Endothelial cell of umbilical vein (primary cell): ENCODE data around the gene CEBPA. TPM values are rescaled to one million over a fixed set of nuclear protein-coding genes. Genes with fewer than 3 reads are reported as not detected.
A peak's percentile ranks its signal among the peaks of the same experiment; 100 is the strongest.

Source experiments
- BruUV-seq: library from RNA; stranded (reverse); fragments of 400-500 nt; replicated peaks from 2 replicates; lab custom pipeline; 2021; lab: Mats Ljungman, UMichigan
- CTCF ChIA-PET: fragments of 300-600, 350-600 bp; sonication (Branson Sonifier 250); formaldehyde crosslinking; loops from one replicate; lab custom pipeline; 2021; ENCODE audit warnings: antibody characterized with exemption, inconsistent platforms; lab: Charles Lee
- POLR2A ChIA-PET: fragments of 300-600, 350-600 bp; sonication (Branson Sonifier 250); formaldehyde crosslinking; loops from one replicate; lab custom pipeline; 2021; ENCODE audit warnings: antibody characterized with exemption, inconsistent platforms; lab: Charles Lee
- DNase-seq: peaks from one replicate; pipeline ENCODE4 v3.0.0-alpha.2; 2011; ENCODE audit warnings: low read depth, low spot score
- FAIRE-seq: peaks from 2 replicates; lab custom pipeline; 2011; peaks lifted over from hg19 to GRCh38; lab: Jason Lieb, UNC
- H2AFZ ChIP-seq: 2 replicates; pipeline ENCODE4 v1.6.0; 2012; ENCODE audit warnings: low read depth, low read length, control low read depth, inconsistent platforms
- H3K27ac ChIP-seq: 2 replicates; pipeline ENCODE4 v1.5.1; 2011; ENCODE audit warnings: low read depth, mild to moderate bottlenecking, control low read depth, low read length, moderate library complexity; ENCODE audit not compliant: insufficient read depth
- H3K27me3 ChIP-seq, 2 experiments: 2 replicates each; pipeline versions ENCODE4 v1.6.0 to v1.6.1; 2011; ENCODE audit warnings: low read length in 2 of 2, mixed read lengths in 1 of 2; ENCODE audit not compliant: control insufficient read depth in 2 of 2, insufficient read depth in 2 of 2
- H3K36me3 ChIP-seq, 2 experiments: 2 replicates in 1 of 2; 3 replicates in 1 of 2; pipeline ENCODE4 v1.5.1; 2011; ENCODE audit warnings: low read length in 2 of 2, mild to moderate bottlenecking in 1 of 2, moderate library complexity in 1 of 2; ENCODE audit not compliant: control insufficient read depth in 2 of 2, insufficient read depth in 2 of 2; ENCODE audit errors: extremely low read depth in 1 of 2
- H3K4me1 ChIP-seq: 3 replicates; pipeline ENCODE4 v1.5.1; 2011; ENCODE audit warnings: mild to moderate bottlenecking, low read length; ENCODE audit not compliant: control insufficient read depth, insufficient read depth; ENCODE audit errors: extremely low read depth
- H3K4me2 ChIP-seq: 2 replicates; pipeline ENCODE4 v1.6.1; 2011; ENCODE audit warnings: low read length, control low read depth, mixed read lengths; ENCODE audit not compliant: insufficient read depth
- H3K4me3 ChIP-seq, 3 experiments: fragments of 200-600 bp in 1 of 3; sonication (generic), shearing (Covaris generic) in 1 of 3; replicated peaks in 1 of 3; 2 replicates each; pipeline ENCODE4 v1.5.1; 2011 to 2016; ENCODE audit warnings: control low read depth in 3 of 3, low read length in 3 of 3, mild to moderate bottlenecking in 2 of 3, inconsistent platforms in 1 of 3, low read depth in 1 of 3, moderate library complexity in 1 of 3; ENCODE audit not compliant: insufficient read depth in 1 of 3
- H3K79me2 ChIP-seq: 2 replicates; pipeline ENCODE4 v1.6.0; 2012; ENCODE audit warnings: low read length, inconsistent platforms; ENCODE audit not compliant: control insufficient read depth, insufficient read depth
- H3K9ac ChIP-seq: replicated peaks from 2 replicates; pipeline ENCODE3; 2011; ENCODE audit warnings: low read length, control low read depth; ENCODE audit not compliant: insufficient read depth; ENCODE audit errors: extremely low read depth
- H3K9me1 ChIP-seq: replicated peaks from 3 replicates; pipeline ENCODE4 v1.6.0; 2011; ENCODE audit warnings: mild to moderate bottlenecking, low read length; ENCODE audit not compliant: control insufficient read depth, insufficient read depth; ENCODE audit errors: extremely low read depth
- H3K9me3 ChIP-seq: replicated peaks from 2 replicates; pipeline ENCODE4 v1.5.1; 2012; ENCODE audit warnings: low read length, inconsistent platforms; ENCODE audit not compliant: control insufficient read depth, insufficient read depth
- H4K20me1 ChIP-seq: replicated peaks from 2 replicates; pipeline ENCODE3; 2011; ENCODE audit warnings: mild to moderate bottlenecking, low read length; ENCODE audit not compliant: control insufficient read depth, insufficient read depth; ENCODE audit errors: extremely low read depth
- EZH2 ChIP-seq: IDR thresholded peaks from 2 replicates; pipeline ENCODE4 v1.6.1; 2012; ENCODE audit warnings: borderline replicate concordance, low read depth, mild to moderate bottlenecking, moderate library complexity, low read length, inconsistent platforms; ENCODE audit not compliant: severe bottlenecking
- FOS ChIP-seq: IDR thresholded peaks from 2 replicates; pipeline ENCODE4 v1.6.1; 2011; ENCODE audit warnings: mild to moderate bottlenecking, low read length, moderate library complexity, borderline replicate concordance; ENCODE audit not compliant: insufficient read depth
- GATA2 ChIP-seq: IDR thresholded peaks from 2 replicates; pipeline ENCODE4 v1.7.0; 2011; ENCODE audit warnings: low read depth, mild to moderate bottlenecking, moderate library complexity, mixed read lengths, low read length; ENCODE audit not compliant: insufficient read length, insufficient read depth
- JUN ChIP-seq: IDR thresholded peaks from 2 replicates; pipeline ENCODE4 v1.6.1; 2011; ENCODE audit warnings: borderline replicate concordance, low read depth; ENCODE audit not compliant: insufficient read length, insufficient read depth
- MYC ChIP-seq: IDR thresholded peaks from one replicate; pipeline ENCODE4 v1.6.1; 2011; ENCODE audit warnings: mild to moderate bottlenecking, low read depth, low read length
- POLR2A ChIP-seq: IDR thresholded peaks from 2 replicates; pipeline ENCODE4 v1.6.1; 2012; ENCODE audit warnings: low read depth, mild to moderate bottlenecking, control low read depth, low read length
- POLR2AphosphoS5 ChIP-seq: IDR thresholded peaks from 2 replicates; pipeline ENCODE4 v1.6.1; 2012; ENCODE audit warnings: low read depth, mild to moderate bottlenecking, control low read depth, low read length, moderate library complexity; ENCODE audit not compliant: insufficient read depth
- dilution Hi-C: fragments of 300-500 bp; cut with MboI; formaldehyde crosslinking; loops from one replicate; pipeline ENCODE4 v1.15.0; 2019; ENCODE audit warnings: low sequenced_read_pairs; ENCODE audit not compliant: extremely low pct_ligation_motif_present
- intact Hi-C: fragments of 100-400 bp; cut with micrococcal nuclease; formaldehyde crosslinking; loops from one replicate; pipeline ENCODE4 v1.10.0; 2022
- polyA plus RNA-seq, 4 experiments: library from polyadenylated mRNA; depleted of rRNA in 3 of 4; stranded (reverse) in 3 of 4; unstranded in 1 of 4; fragments of >200 nt; gene quantifications; 2 replicates each; pipeline versions ENCODE4 v1.2.1 to v1.2.3, GENCODE V29; 2011 to 2012; ENCODE audit warnings: missing spikeins in 1 of 4
- total RNA-seq: library from RNA; stranded (reverse); gene quantifications from 2 replicates; pipeline ENCODE4 v1.2.3, GENCODE V29; 2021
- TF ChIP-seq, protein P1 (sequence below): IDR thresholded peaks from 2 replicates; pipeline ENCODE4 v1.6.1; 2011; ENCODE audit not compliant: insufficient read depth, insufficient read length
- TF ChIP-seq, protein P2 (sequence below), 2 donors: IDR thresholded peaks; 1 replicate in 1 of 2; 2 replicates in 1 of 2; pipeline ENCODE4 v1.5.1; 2011; ENCODE audit warnings: low read length in 2 of 2, mild to moderate bottlenecking in 2 of 2, moderate library complexity in 2 of 2, control low read depth in 1 of 2, inconsistent platforms in 1 of 2, low read depth in 1 of 2; ENCODE audit not compliant: insufficient read depth in 1 of 2; ENCODE audit errors: extremely low read depth in 1 of 2

Gene CEBPA
- total and polyA plus RNA-seq, 2 donors (not counting 3 experiments of a cell fraction or from before 2014, with no cell fraction given): 0.06 TPM; not detected in 1

DNA sequence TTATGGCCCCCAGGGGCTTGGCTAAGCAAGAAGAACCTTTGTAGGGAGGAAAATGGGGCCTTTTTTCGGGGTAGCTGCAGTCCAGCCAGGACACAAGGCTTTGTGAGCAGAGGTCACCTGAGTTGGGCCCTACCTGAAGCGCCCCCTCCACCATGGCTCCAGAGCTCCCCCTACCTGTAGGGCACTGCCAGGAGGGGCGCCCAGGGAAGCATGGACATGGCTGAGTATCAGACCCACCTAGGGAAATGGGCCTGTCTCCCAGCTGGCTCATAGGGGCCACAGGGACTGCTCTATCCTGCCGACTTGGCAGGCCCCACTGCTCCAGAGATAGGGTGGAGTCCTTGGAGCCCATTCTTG is 9.0 kb upstream of the CEBPA start:
- POLR2A ChIA-PET: interaction anchor here (0.6 kb wide), 1 partner anchor 14 kb away, joined by 4 read pairs; no protein-coding TSS in a partner anchor

DNA sequence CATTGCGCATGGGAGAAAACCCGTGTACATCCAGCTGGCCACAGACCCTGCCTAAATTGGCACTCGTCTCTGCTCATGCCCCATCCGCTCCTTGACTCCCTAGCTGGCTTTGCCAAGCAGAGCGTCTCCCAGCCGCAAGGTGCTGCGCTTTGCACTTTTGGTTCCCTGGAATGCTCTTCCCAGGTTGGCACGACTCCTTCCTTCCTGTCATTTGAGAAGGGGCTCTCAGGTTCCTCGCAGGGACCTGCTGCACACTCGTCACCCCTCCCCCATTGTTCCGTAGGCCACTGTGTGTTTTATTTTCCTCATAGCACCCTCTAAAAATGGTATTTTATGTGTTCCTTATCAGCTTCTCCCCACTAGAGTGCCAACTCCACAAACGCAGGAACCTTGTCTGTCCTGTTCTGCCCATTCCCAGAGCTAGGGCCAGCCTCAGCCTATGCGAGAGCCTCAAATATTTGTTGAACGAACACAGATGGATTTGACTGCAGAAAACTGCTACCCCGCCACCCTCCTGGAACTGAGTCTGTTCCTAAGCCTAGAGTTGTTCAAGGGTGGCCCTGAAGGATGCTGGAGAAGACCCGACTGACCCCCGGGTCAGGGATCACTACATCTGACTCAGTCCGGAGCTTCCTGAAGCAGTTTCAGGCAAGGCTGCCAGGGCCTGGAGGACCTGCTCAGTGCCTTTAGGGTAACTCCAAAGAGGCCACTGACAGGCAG is 8.4 kb upstream of the CEBPA start:
- no TSS peak for BruUV-seq
- CTCF ChIA-PET: no interaction called here
- POLR2A ChIA-PET: no interaction called here
- Histone ChIP-seq H3K27me3 (no peaks in the 10 kb centered on the region), H3K9ac (no peak overlapping the region), H3K79me2 (no peaks in the 10 kb centered on the region), H3K4me1 (no peaks in the 10 kb centered on the region), H4K20me1 (no peaks in the 10 kb centered on the region), H3K9me1 (no peaks in the 10 kb centered on the region), H3K4me3 (no peak overlapping the region), H3K4me2 (no peak overlapping the region), H2AFZ (no peak overlapping the region), H3K9me3 (no peaks in the 10 kb centered on the region), H3K27ac (no peak overlapping the region), H3K36me3 (no peaks in the 10 kb centered on the region)
- DNase-seq (no peak), FAIRE-seq (no peak)
- dilution Hi-C loops: no loop called here
- TF ChIP-seq POLR2AphosphoS5: no peak
- TF ChIP-seq POLR2A: no peak
- TF ChIP-seq GATA2: no peak
- TF ChIP-seq JUN: no peak
- TF ChIP-seq MYC: no peak
- TF ChIP-seq FOS: no peak
- no peak for TF ChIP-seq EZH2
- TF ChIP-seq, protein P1, sequence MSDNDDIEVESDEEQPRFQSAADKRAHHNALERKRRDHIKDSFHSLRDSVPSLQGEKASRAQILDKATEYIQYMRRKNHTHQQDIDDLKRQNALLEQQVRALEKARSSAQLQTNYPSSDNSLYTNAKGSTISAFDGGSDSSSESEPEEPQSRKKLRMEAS: no peak
- intact Hi-C loops: no loop called here

More for the DNA sequence above, 9.0 kb upstream of the CEBPA start:
- DNase-seq (no peak), FAIRE-seq (no peak)
- H3K36me3 ChIP-seq: no peaks in the 10 kb centered on the region
- H3K79me2 ChIP-seq: no peaks in the 10 kb centered on the region
- BruUV-seq: no TSS peak
- no peak overlapping the region for H3K9ac ChIP-seq
- no peaks in the 10 kb centered on the region for H3K9me3 ChIP-seq
- no peak overlapping the region for H3K4me2 ChIP-seq
- H4K20me1 ChIP-seq: no peaks in the 10 kb centered on the region
- CTCF ChIA-PET: no interaction called here
- TF ChIP-seq, protein P2, sequence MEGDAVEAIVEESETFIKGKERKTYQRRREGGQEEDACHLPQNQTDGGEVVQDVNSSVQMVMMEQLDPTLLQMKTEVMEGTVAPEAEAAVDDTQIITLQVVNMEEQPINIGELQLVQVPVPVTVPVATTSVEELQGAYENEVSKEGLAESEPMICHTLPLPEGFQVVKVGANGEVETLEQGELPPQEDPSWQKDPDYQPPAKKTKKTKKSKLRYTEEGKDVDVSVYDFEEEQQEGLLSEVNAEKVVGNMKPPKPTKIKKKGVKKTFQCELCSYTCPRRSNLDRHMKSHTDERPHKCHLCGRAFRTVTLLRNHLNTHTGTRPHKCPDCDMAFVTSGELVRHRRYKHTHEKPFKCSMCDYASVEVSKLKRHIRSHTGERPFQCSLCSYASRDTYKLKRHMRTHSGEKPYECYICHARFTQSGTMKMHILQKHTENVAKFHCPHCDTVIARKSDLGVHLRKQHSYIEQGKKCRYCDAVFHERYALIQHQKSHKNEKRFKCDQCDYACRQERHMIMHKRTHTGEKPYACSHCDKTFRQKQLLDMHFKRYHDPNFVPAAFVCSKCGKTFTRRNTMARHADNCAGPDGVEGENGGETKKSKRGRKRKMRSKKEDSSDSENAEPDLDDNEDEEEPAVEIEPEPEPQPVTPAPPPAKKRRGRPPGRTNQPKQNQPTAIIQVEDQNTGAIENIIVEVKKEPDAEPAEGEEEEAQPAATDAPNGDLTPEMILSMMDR (IDR thresholded peaks at IDR 0.05; ENCODE audit: extremely low read depth in 1 of 2, insufficient read depth in 1 of 2, low read depth in 1 of 2, low read length in 2 of 2): peak in 1 of 2 donors; percentile 6
- no peak for TF ChIP-seq EZH2
- no peak overlapping the region for H3K4me3 ChIP-seq
- dilution Hi-C loops: no loop called here
- intact Hi-C loops: no loop called here
- no peaks in the 10 kb centered on the region for H3K27me3 ChIP-seq
- no peak overlapping the region for H2AFZ ChIP-seq
- no peaks in the 10 kb centered on the region for H3K4me1 ChIP-seq
- no peak overlapping the region for H3K27ac ChIP-seq
- H3K9me1 ChIP-seq: no peaks in the 10 kb centered on the region
